ENCODE measurements around the gene GRAMD1B. TPM values are rescaled to one million over a fixed set of nuclear protein-coding genes. Genes with fewer than 3 reads are reported as not detected.

GRAMD1B gene
- total and polyA plus RNA-seq, 4 donors = 0.29 to 2.6 (median 1.3) TPM

DNA sequence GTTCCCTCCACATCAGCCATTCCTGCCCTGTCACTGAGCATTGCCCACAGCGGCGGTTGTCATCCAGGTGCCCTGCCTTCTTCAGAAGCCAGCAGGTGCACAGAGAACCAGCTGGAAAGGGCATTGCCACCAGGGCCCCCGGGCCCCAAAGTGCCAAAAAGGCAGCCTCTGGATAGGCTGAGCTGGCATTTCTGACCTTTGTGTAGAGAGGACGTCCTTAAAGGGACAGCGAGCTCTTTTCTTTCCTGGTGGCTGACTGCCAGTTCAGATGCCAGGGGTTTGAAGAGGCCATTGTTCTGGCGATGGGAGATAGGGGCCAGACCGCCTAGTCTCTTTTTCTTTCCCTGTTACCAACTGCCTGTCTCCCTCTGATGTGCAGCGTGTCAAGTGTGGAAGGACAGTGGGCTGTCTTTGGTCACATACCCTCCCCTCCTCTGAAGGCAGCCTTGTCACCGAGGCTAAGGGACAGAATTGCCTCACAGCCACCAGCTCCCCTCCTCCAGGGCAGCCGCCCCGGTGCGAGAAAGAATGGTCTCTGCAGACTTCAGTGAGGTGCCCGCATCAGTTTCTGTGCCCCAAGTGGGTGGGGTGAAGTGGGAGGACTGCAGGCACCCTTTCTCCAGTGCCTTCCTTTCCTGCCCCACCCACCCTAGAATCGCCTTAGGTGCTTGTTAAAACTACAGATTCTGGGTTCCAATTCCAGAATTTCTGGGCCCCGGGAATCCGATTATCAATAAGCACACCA, 114.7 kb downstream of the GRAMD1B start:
- Histone ChIP-seq H3K4me3 (ENCODE audit: low read depth in 1 of 3, low read length in 3 of 3) (no peak overlapping the region), H3K9ac (ENCODE audit: low read depth in 1 of 2, low read length in 2 of 2) (no peak overlapping the region), H3K27me3 (ENCODE audit: control insufficient read depth in 4 of 4, insufficient read depth in 4 of 4, low read length in 3 of 4) (no peaks in the 10 kb centered on the region), H3K9me3 (ENCODE audit: control insufficient read depth in 4 of 4, low read length in 3 of 4) (no peaks in the 10 kb centered on the region), H3K4me1 (ENCODE audit: control insufficient read depth in 4 of 4, insufficient read depth in 4 of 4, low read length in 3 of 4) (no peaks in the 10 kb centered on the region), H3K27ac (ENCODE audit: low read depth in 1 of 2, low read length in 2 of 2) (no peak overlapping the region), H3K36me3 (ENCODE audit: control insufficient read depth in 4 of 4, insufficient read depth in 3 of 4, low read depth in 1 of 4, low read length in 3 of 4) (no peaks in the 10 kb centered on the region)
- TF ChIP-seq YY1 (IDR thresholded peaks at IDR 0.05) (no peak), HNF4G (IDR thresholded peaks at IDR 0.05) (no peak), HNF4A (conservative IDR thresholded peaks at IDR 0.05) (no peak), EGR1 (IDR thresholded peaks at IDR 0.05; ENCODE audit: low read depth in 2 of 2) (no peak), RXRA (IDR thresholded peaks at IDR 0.05) (no peak), FOXA2 (IDR thresholded peaks at IDR 0.05) (no peak), NR2F2 (IDR thresholded peaks at IDR 0.05) (no peak), TAF1 (conservative IDR thresholded peaks at IDR 0.05) (no peak), GABPA (IDR thresholded peaks at IDR 0.05 in 1 of 2, conservative IDR thresholded peaks at IDR 0.05 in 1 of 2) (no peak), JUND (IDR thresholded peaks at IDR 0.05) (no peak), RAD21 (IDR thresholded peaks at IDR 0.05) (no peak), SP1 (IDR thresholded peaks at IDR 0.05) (no peak), FOXA1 (IDR thresholded peaks at IDR 0.05) (no peak)
- TF ChIP-seq, protein P1, sequence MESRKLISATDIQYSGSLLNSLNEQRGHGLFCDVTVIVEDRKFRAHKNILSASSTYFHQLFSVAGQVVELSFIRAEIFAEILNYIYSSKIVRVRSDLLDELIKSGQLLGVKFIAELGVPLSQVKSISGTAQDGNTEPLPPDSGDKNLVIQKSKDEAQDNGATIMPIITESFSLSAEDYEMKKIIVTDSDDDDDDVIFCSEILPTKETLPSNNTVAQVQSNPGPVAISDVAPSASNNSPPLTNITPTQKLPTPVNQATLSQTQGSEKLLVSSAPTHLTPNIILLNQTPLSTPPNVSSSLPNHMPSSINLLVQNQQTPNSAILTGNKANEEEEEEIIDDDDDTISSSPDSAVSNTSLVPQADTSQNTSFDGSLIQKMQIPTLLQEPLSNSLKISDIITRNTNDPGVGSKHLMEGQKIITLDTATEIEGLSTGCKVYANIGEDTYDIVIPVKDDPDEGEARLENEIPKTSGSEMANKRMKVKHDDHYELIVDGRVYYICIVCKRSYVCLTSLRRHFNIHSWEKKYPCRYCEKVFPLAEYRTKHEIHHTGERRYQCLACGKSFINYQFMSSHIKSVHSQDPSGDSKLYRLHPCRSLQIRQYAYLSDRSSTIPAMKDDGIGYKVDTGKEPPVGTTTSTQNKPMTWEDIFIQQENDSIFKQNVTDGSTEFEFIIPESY (IDR thresholded peaks at IDR 0.05) = no peak
- TF ChIP-seq, protein P2, sequence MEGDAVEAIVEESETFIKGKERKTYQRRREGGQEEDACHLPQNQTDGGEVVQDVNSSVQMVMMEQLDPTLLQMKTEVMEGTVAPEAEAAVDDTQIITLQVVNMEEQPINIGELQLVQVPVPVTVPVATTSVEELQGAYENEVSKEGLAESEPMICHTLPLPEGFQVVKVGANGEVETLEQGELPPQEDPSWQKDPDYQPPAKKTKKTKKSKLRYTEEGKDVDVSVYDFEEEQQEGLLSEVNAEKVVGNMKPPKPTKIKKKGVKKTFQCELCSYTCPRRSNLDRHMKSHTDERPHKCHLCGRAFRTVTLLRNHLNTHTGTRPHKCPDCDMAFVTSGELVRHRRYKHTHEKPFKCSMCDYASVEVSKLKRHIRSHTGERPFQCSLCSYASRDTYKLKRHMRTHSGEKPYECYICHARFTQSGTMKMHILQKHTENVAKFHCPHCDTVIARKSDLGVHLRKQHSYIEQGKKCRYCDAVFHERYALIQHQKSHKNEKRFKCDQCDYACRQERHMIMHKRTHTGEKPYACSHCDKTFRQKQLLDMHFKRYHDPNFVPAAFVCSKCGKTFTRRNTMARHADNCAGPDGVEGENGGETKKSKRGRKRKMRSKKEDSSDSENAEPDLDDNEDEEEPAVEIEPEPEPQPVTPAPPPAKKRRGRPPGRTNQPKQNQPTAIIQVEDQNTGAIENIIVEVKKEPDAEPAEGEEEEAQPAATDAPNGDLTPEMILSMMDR (IDR thresholded peaks at IDR 0.05; ENCODE audit: low read depth, low read length, missing input control) = no peak
- TF ChIP-seq, protein P3, sequence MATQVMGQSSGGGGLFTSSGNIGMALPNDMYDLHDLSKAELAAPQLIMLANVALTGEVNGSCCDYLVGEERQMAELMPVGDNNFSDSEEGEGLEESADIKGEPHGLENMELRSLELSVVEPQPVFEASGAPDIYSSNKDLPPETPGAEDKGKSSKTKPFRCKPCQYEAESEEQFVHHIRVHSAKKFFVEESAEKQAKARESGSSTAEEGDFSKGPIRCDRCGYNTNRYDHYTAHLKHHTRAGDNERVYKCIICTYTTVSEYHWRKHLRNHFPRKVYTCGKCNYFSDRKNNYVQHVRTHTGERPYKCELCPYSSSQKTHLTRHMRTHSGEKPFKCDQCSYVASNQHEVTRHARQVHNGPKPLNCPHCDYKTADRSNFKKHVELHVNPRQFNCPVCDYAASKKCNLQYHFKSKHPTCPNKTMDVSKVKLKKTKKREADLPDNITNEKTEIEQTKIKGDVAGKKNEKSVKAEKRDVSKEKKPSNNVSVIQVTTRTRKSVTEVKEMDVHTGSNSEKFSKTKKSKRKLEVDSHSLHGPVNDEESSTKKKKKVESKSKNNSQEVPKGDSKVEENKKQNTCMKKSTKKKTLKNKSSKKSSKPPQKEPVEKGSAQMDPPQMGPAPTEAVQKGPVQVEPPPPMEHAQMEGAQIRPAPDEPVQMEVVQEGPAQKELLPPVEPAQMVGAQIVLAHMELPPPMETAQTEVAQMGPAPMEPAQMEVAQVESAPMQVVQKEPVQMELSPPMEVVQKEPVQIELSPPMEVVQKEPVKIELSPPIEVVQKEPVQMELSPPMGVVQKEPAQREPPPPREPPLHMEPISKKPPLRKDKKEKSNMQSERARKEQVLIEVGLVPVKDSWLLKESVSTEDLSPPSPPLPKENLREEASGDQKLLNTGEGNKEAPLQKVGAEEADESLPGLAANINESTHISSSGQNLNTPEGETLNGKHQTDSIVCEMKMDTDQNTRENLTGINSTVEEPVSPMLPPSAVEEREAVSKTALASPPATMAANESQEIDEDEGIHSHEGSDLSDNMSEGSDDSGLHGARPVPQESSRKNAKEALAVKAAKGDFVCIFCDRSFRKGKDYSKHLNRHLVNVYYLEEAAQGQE (IDR thresholded peaks at IDR 0.05) = no peak
- TF ChIP-seq, protein P4, sequence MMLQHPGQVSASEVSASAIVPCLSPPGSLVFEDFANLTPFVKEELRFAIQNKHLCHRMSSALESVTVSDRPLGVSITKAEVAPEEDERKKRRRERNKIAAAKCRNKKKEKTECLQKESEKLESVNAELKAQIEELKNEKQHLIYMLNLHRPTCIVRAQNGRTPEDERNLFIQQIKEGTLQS (IDR thresholded peaks at IDR 0.05) = no peak
- TF ChIP-seq, protein P5, sequence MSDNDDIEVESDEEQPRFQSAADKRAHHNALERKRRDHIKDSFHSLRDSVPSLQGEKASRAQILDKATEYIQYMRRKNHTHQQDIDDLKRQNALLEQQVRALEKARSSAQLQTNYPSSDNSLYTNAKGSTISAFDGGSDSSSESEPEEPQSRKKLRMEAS (IDR thresholded peaks at IDR 0.05) = no peak
- no peak for DNase-seq (ENCODE audit: low spot score)
- WGBS = 73% methylated on average over 16 of the region's 16 CpGs

Measured in liver (tissue), 9 donors.